ENCODE results near the gene KRTAP4-2. TPM values are rescaled to one million over a fixed set of nuclear protein-coding genes. Genes with fewer than 3 reads are reported as not detected.

The KRTAP4-2 gene
- total and polyA plus RNA-seq, 10 of the 15 experiments (the other 5 are each of a cell fraction or from before 2014, with no cell fraction given) = not detected

DNA sequence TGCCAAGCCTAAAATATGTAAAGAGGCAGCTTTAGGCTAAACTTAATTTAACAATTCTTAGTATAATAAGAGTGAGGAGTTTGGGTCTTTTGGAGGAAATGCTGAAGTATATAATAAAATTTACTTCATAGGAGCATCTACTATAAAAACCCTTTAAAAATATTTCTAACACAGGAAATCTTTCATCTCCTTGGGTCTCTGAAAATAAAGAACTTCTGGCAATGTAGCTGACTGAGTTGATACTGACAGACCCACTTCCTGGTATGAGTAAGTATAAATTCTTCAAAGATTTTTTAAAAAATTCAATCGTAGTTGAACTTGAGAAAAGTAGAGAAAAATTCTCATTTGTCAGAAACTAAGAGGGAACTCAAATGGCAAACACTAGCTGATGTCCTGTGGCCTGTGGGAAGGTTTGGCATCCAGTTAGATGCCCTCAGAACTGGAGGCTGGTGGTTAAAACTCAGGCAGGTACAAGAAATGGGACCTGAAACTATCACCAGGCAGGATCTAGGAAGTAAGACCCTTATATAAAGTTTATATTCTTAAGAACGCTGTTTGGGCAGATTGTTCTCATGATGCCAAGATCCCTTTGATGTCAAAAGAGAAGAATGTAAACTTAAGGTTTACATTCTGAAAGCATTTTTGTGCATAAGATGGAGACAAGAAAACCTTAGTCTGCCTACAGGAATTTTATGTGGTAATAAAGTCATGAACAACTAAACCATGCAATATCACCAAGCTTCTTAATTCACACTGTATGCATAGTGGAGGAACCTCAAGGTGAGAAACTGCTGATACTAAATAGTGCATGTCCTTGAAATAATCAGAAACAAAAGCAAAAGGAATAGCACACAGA lies 43.9 kb downstream of the KRTAP4-2 start:
- intact Hi-C loops (cut with micrococcal nuclease; ENCODE audit: unreplicated experiment) = no loop called here
- CTCF ChIA-PET = no interaction called here

DNA sequence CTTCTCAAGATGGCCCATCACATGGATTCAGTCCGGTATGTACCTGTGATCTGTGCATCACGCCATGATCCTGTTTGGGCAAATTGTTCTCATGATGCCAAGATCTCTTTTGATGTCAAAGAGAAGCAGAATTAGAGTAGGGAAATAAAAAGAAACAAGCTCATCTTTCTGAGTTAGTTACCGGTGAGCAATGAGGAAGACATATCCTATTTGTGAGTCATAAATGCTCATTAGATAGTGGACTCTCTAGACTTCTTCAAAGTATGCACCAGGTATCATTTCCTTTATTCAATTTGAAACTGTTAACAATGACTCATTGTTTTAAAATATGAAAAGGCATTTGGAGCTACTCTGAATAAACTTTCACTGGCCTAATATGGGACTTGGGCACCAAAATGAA lies 46.0 kb downstream of the KRTAP4-2 start:
- no peak for FAIRE-seq
- Histone ChIP-seq H3K9me3 (replicated peaks; ENCODE audit: control insufficient read depth, insufficient read depth, low read length) (no peaks in the 10 kb centered on the region), H3K4me3 (no peak overlapping the region), H3K79me2 (ENCODE audit: control insufficient read depth, insufficient read depth, low read length) (no peaks in the 10 kb centered on the region), H3K27ac (ENCODE audit: control insufficient read depth, insufficient read depth) (no peak overlapping the region), H3K27me3 (replicated peaks in 1 of 2; ENCODE audit: control insufficient read depth in 2 of 2, insufficient read depth in 2 of 2, low read length in 1 of 2) (no peaks in the 10 kb centered on the region), H3K9ac (ENCODE audit: control insufficient read depth, insufficient read depth, low read length) (no peak overlapping the region), H2AFZ (ENCODE audit: control insufficient read depth, low read depth, low read length) (no peak overlapping the region), H3K4me1 (ENCODE audit: control insufficient read depth, insufficient read depth, low read length) (no peaks in the 10 kb centered on the region), H3K4me2 (ENCODE audit: control insufficient read depth, insufficient read depth) (no peak overlapping the region), H3K36me3 (ENCODE audit: control insufficient read depth in 2 of 2, insufficient read depth in 2 of 2, low read length in 1 of 2) (no peaks in the 10 kb centered on the region), H4K20me1 (ENCODE audit: control insufficient read depth, insufficient read depth) (no peaks in the 10 kb centered on the region)
- ChIA-PET CTCF (no interaction called here), POLR2A (no interaction called here), SMC1A (ENCODE audit: uncharacterized antibody, unreplicated experiment) (no interaction called here), RAD21 (ENCODE audit: unreplicated experiment) (no interaction called here)
- intact Hi-C loops (cut with micrococcal nuclease; ENCODE audit: unreplicated experiment) = no loop called here
- ATAC-seq = peak; percentile 67
- in situ Hi-C loops (cut with MboI) = no loop called here
- no peak for DNase-seq (ENCODE audit: low read depth, low spot score)
- WGBS (ENCODE audit: insufficient coverage, insufficient replicate concordance, low lambda C conversion rate, missing lambda C conversion rate) = 28% methylated on average over 3 of the region's 3 CpGs
- no TSS peak for BruUV-seq (replicated peaks)
- TF ChIP-seq, protein P1, sequence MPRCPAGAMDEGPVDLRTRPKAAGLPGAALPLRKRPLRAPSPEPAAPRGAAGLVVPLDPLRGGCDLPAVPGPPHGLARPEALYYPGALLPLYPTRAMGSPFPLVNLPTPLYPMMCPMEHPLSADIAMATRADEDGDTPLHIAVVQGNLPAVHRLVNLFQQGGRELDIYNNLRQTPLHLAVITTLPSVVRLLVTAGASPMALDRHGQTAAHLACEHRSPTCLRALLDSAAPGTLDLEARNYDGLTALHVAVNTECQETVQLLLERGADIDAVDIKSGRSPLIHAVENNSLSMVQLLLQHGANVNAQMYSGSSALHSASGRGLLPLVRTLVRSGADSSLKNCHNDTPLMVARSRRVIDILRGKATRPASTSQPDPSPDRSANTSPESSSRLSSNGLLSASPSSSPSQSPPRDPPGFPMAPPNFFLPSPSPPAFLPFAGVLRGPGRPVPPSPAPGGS (IDR thresholded peaks at IDR 0.05; ENCODE audit: borderline replicate concordance, insufficient read depth, low read depth, low read length, poor library complexity, severe bottlenecking) = no peak
- TF ChIP-seq JUNB (IDR thresholded peaks at IDR 0.05) = peak; percentile 76
- peak; percentile 35; the same call in 1 of the 2 replicates for TF ChIP-seq MTA2 (IDR thresholded peaks at IDR 0.05; ENCODE audit: low read depth)
- TF ChIP-seq NFYB (IDR thresholded peaks at IDR 0.05; ENCODE audit: insufficient read depth, low read depth, low read length) = no peak
- TF ChIP-seq, protein P2, sequence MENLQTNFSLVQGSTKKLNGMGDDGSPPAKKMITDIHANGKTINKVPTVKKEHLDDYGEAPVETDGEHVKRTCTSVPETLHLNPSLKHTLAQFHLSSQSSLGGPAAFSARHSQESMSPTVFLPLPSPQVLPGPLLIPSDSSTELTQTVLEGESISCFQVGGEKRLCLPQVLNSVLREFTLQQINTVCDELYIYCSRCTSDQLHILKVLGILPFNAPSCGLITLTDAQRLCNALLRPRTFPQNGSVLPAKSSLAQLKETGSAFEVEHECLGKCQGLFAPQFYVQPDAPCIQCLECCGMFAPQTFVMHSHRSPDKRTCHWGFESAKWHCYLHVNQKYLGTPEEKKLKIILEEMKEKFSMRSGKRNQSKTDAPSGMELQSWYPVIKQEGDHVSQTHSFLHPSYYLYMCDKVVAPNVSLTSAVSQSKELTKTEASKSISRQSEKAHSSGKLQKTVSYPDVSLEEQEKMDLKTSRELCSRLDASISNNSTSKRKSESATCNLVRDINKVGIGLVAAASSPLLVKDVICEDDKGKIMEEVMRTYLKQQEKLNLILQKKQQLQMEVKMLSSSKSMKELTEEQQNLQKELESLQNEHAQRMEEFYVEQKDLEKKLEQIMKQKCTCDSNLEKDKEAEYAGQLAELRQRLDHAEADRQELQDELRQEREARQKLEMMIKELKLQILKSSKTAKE (IDR thresholded peaks at IDR 0.05; ENCODE audit: low read depth, poor library complexity, severe bottlenecking) = no peak
- no peak for TF ChIP-seq PAX5 (IDR thresholded peaks at IDR 0.05; ENCODE audit: borderline replicate concordance, low read depth, low read length)
- no peak for TF ChIP-seq EZH2 (IDR thresholded peaks at IDR 0.05; ENCODE audit: borderline replicate concordance, control insufficient read depth, low read depth, low read length)
- TF ChIP-seq TCF7 (IDR thresholded peaks at IDR 0.05; ENCODE audit: borderline replicate concordance) = 0 out of 2 replicates have a peak, but pooled peaks have one; percentile 45

More for the DNA sequence above, 43.9 kb downstream of the KRTAP4-2 start:
- TF ChIP-seq, protein P3, sequence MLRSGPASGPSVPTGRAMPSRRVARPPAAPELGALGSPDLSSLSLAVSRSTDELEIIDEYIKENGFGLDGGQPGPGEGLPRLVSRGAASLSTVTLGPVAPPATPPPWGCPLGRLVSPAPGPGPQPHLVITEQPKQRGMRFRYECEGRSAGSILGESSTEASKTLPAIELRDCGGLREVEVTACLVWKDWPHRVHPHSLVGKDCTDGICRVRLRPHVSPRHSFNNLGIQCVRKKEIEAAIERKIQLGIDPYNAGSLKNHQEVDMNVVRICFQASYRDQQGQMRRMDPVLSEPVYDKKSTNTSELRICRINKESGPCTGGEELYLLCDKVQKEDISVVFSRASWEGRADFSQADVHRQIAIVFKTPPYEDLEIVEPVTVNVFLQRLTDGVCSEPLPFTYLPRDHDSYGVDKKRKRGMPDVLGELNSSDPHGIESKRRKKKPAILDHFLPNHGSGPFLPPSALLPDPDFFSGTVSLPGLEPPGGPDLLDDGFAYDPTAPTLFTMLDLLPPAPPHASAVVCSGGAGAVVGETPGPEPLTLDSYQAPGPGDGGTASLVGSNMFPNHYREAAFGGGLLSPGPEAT (IDR thresholded peaks at IDR 0.05; ENCODE audit: low read depth) = no peak
- TF ChIP-seq ZNF384 (IDR thresholded peaks at IDR 0.05; ENCODE audit: borderline replicate concordance, low read depth, low read length) = no peak
- no peak for TF ChIP-seq WRNIP1 (IDR thresholded peaks at IDR 0.05; ENCODE audit: borderline replicate concordance, low read depth, low read length)
- Histone ChIP-seq H3K4me3 (no peak overlapping the region), H3K9ac (ENCODE audit: control insufficient read depth, insufficient read depth, low read length) (no peak overlapping the region), H3K4me2 (ENCODE audit: control insufficient read depth, insufficient read depth) (no peak overlapping the region), H3K36me3 (ENCODE audit: control insufficient read depth in 2 of 2, insufficient read depth in 2 of 2, low read length in 1 of 2) (no peaks in the 10 kb centered on the region), H3K4me1 (ENCODE audit: control insufficient read depth, insufficient read depth, low read length) (no peaks in the 10 kb centered on the region), H3K27ac (ENCODE audit: control insufficient read depth, insufficient read depth) (no peak overlapping the region), H2AFZ (ENCODE audit: control insufficient read depth, low read depth, low read length) (no peak overlapping the region), H3K9me3 (replicated peaks; ENCODE audit: control insufficient read depth, insufficient read depth, low read length) (no peaks in the 10 kb centered on the region), H3K27me3 (replicated peaks in 1 of 2; ENCODE audit: control insufficient read depth in 2 of 2, insufficient read depth in 2 of 2, low read length in 1 of 2) (no peaks in the 10 kb centered on the region), H3K79me2 (ENCODE audit: control insufficient read depth, insufficient read depth, low read length) (no peaks in the 10 kb centered on the region), H4K20me1 (ENCODE audit: control insufficient read depth, insufficient read depth) (no peaks in the 10 kb centered on the region)
- no peak for FAIRE-seq
- ATAC-seq = no peak
- in situ Hi-C loops (cut with MboI) = no loop called here
- BruUV-seq (replicated peaks) = no TSS peak
- SMC1A ChIA-PET (ENCODE audit: uncharacterized antibody, unreplicated experiment) = no interaction called here
- RAD21 ChIA-PET (ENCODE audit: unreplicated experiment) = no interaction called here
- 0% methylated on average over 2 of the region's 2 CpGs for WGBS (ENCODE audit: insufficient coverage, insufficient replicate concordance, low lambda C conversion rate, missing lambda C conversion rate)
- no peak for DNase-seq (ENCODE audit: low read depth, low spot score)
- POLR2A ChIA-PET = no interaction called here
